HG02840 (cell line): ENCODE measurements around the gene LSMEM2.

Source experiments
- ATAC-seq: cut with Tn5 transposase; IDR thresholded peaks from one replicate; pipeline ENCODE4 v1.9.1; 2021; ENCODE audit warnings: mild to moderate bottlenecking, moderate library complexity, moderate number of reproducible peaks; ENCODE audit not compliant: unreplicated experiment, low FRiP score

The LSMEM2 gene

DNA sequence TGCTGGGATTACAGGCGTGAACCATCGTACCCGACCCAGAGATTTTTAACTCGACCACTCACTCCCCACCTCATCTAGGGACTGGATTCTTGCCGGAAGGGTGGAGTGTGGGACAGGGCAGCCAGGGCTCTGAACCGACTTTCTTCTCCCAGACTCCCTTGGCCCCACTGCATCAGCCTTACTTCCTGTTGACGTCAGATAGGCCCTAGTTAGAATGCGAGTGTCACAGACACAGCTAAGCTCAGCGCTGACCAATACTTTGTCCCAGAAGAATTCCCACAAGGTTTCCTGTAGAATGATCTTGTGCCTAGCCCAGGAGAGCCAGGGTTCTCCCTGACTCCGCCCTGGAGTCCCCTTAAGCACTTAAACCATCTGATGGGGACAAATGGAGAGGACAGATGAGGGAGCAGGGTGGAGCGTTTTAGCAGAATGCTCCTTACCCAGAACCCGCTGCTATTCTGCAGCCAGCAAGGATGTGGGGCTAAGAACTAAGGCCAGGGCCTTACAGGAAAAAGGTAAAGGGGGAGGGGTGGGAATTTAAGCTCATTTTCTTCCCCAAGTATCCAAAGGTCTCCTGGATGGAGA lies 54.9 kb downstream of the LSMEM2 start:
- no peak for ATAC-seq

DNA sequence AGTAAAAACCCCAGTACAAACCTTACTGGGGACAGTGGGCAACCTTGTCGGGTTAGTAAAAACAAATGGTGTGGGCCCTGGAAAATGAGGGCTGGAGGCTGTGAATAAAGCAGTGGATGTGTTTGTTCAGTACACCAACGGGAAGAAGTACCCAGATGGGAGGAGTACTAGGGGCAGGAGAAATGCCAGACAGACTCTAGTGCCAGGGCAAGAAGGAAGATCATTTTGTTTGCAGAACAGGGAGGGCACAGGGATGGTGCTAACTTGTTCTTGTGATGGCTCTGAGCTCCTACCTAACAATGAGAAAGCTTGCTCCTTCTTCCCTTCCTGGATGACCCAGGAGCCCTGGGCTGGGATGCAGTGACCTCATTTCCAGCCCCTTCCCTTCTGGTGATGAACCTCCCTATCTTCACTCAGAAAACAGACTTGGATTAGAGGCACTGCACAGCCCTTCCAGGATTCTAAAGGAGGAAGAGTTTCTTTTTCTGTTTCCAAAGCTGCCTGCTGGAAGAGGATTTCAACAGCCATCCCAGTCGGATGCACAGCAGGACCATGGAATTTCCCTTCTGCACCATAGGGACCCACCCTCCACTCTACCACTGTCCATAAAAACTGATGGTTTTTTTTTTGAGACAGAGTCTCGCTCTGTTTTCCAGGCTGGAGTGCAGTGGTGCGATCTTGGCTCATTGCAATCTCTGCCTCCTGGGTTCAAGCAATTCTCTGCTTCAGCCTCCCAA lies 55.6 kb downstream of the LSMEM2 start:
- no peak for ATAC-seq

DNA sequence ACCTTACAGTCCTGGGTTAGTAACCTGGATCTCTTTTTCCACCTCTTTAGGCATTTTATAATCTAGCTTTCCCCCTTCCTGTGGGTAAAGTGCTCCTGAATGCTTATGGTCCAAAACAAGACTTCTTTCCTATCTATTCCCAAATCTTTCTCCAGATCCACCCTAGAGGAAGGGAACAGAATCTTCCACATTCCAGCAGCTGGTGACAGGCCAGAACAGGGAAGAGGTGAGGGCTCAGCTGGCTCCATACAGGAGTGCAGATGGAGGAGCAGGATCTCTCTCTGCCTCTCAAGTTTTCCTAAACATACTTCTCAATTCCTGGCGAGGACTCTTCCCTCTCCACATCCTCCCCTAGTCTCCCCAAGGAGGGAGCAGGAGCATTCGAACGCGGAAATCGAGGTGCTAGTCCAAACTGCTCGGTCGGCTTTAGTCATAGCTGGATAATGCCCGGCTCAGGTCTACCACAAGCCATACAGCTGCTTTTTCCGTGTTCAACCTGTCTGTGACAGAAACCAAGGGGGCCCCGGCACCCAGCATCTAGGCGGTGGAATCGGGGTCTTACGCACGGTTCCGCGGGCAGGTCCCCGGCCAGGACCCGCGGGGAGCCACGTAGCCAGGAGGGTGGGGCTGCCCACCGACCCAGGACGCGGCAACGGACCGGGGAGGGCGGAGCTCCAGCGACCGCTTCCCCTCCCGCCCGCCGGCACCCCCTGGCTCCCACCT lies 57.7 kb downstream of the LSMEM2 start:
- peak; percentile 36 for ATAC-seq

DNA sequence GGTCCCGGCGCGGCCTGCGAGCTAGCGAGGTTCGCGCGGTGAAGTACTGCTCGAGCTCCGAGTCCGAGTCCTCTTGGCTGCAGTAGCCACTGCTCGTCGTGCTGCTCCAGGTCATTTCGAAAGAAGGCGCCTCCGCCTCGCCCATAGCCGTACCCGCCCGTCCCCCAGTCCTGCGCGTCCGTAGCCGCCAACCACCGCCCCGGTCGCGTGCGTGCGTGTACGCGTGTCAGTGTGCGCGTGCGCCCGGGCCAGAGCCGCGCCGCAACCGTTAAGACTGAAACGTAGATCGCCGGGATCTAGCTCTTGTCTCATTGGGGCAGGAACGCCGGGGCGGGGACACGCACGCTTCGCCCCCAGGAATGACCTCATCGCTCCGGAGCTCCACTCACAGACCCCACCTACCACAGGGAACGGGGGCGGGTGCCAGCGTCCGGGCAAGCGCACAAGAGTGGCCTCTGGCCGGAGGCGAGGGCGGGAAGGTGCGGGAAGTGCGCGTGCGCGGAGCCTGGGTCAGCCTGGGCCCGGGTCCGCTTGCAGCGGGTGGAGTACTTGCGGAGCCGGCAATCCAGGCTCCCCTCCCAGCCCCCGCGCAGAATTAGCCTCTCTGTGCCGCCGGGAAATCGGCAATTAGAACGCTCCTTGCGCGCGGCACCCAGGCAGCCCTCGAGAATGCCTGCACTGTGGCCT lies 58.4 kb downstream of the LSMEM2 start:
- ATAC-seq, result peak; percentile 85
